Measurements from ENCODE around the gene KAZALD1. TPM values are rescaled to one million over a fixed set of nuclear protein-coding genes. Genes with fewer than 3 reads are reported as not detected.

The KAZALD1 gene
- total RNA-seq, 1 donor from 2014 or later = 16.8 TPM

GRCh38 chr10:101112799-101113594 is 51.2 kb downstream of the KAZALD1 start:
- H3K4me3 Mint-ChIP-seq = no peak overlapping the region
- H3K9me3 Mint-ChIP-seq = no peaks in the 10 kb centered on the region
- H3K27me3 Mint-ChIP-seq (ENCODE audit: low read depth) = peaks cover 75% of the 10 kb centered on the region
- no peaks in the 10 kb centered on the region for H3K4me1 Mint-ChIP-seq
- H3K27ac Mint-ChIP-seq = no peak overlapping the region
- H3K36me3 Mint-ChIP-seq = no peaks in the 10 kb centered on the region
- no peak for TF ChIP-seq CTCF (IDR thresholded peaks at IDR 0.05; ENCODE audit: unreplicated experiment)
- DNase-seq (ENCODE audit: low spot score in 2 of 2, unreplicated experiment in 2 of 2) = no peak

GRCh38 chr10:101113890-101114403 is 52.2 kb downstream of the KAZALD1 start:
- no peaks in the 10 kb centered on the region for H3K9me3 Mint-ChIP-seq
- H3K27ac Mint-ChIP-seq = no peak overlapping the region
- H3K4me1 Mint-ChIP-seq = no peaks in the 10 kb centered on the region
- peaks cover 79% of the 10 kb centered on the region for H3K27me3 Mint-ChIP-seq (ENCODE audit: low read depth)
- H3K4me3 Mint-ChIP-seq = no peak overlapping the region
- no peaks in the 10 kb centered on the region for H3K36me3 Mint-ChIP-seq
- DNase-seq (ENCODE audit: low spot score in 2 of 2, unreplicated experiment in 2 of 2) = no peak
- no peak for TF ChIP-seq CTCF (IDR thresholded peaks at IDR 0.05; ENCODE audit: unreplicated experiment)

- TF ChIP-seq CTCF (IDR thresholded peaks at IDR 0.05; ENCODE audit: unreplicated experiment) = no peak
- Mint-ChIP-seq H3K27me3 (ENCODE audit: low read depth) (peaks cover 81% of the 10 kb centered on the region), H3K36me3 (no peaks in the 10 kb centered on the region), H3K9me3 (no peaks in the 10 kb centered on the region), H3K27ac (no peak overlapping the region), H3K4me3 (no peak overlapping the region), H3K4me1 (no peaks in the 10 kb centered on the region)
- no peak for DNase-seq (ENCODE audit: low spot score in 2 of 2, unreplicated experiment in 2 of 2)
These were observed 52.9 kb downstream of the KAZALD1 start for GRCh38 chr10:101114646-101115045.

Other genes with a start within 250 kb of the KAZALD1 start
- 32.6 to 36.1 TPM (median 35.5 TPM) in 3 replicates for gene SLF2, start 149.0 kb upstream of the KAZALD1 start, total RNA-seq
- gene SEMA4G, start 92.5 kb upstream of the KAZALD1 start, total RNA-seq = 20.0 to 22.8 TPM (median 22.2 TPM) in 3 replicates
- gene MRPL43, start 74.5 kb upstream of the KAZALD1 start, total RNA-seq = 66.7 to 70.2 TPM (median 69.4 TPM) in 3 replicates
- 11.7 to 13.9 TPM (median 12.4 TPM) in 3 replicates for gene TWNK, start 74.4 kb upstream of the KAZALD1 start, total RNA-seq
- gene LZTS2, start 62.2 kb upstream of the KAZALD1 start, total RNA-seq = 107 to 111 TPM (median 110 TPM) in 3 replicates
- 1.2 to 1.8 TPM (median 1.8 TPM) in 3 replicates for gene PDZD7, start 30.9 kb upstream of the KAZALD1 start, total RNA-seq
- gene SFXN3, start 30.8 kb upstream of the KAZALD1 start, total RNA-seq = 14.8 to 17.4 TPM (median 17.1 TPM) in 3 replicates
- gene TLX1, start 69.3 kb downstream of the KAZALD1 start, total RNA-seq = not detected in 3 replicates
- gene LBX1, start 167.5 kb downstream of the KAZALD1 start, total RNA-seq = not detected in 3 replicates